Stimulated activated CD4-positive, alpha-beta T cell treated with anti-CD3 and anti-CD28 coated beads, Interleukin-1b, Interleukin-23, amount 100 ng/mL, for 24 hours (primary cell): Measurements from ENCODE around the gene POTEI.
"Not testable (repeated sequence)": the region's sequence is repeated elsewhere in the genome, so short reads cannot be mapped to it uniquely, and the experiment has no call there.

Experiments used
- DNase-seq, 4 experiments: peaks; one replicate each; pipeline ENCODE4 v3.0.0-alpha.2; 2020; ENCODE audit warnings: low read depth in 4 of 4, low spot score in 1 of 4

The POTEI gene

GRCh38 chr2:130491073-130491472 lies 18.1 kb downstream of the POTEI start:
- not testable (repeated sequence) for DNase-seq

- DNase-seq = not testable (repeated sequence)
Observed at GRCh38 chr2:130455413-130455812, 53.7 kb downstream of the POTEI start.

DNA sequence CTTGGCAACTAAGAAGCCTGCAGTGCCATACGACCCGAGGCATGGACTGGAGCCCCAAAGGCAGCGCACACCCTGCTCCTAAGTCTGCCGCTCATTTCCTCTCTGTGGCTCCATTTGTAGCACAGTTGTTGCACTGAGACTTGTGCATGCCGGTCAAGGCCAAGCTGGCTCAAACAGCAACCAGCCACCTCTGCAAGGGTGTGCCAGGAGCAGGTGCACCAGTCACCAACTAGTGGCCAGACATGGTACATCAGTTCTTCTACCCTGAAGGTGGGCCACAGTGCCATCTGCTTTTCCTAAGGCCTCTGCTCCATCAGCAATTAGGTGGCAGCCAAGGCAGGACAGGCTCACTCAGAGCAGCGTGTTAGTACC lies 54.4 kb downstream of the POTEI start:
- DNase-seq = not testable (repeated sequence)

DNA sequence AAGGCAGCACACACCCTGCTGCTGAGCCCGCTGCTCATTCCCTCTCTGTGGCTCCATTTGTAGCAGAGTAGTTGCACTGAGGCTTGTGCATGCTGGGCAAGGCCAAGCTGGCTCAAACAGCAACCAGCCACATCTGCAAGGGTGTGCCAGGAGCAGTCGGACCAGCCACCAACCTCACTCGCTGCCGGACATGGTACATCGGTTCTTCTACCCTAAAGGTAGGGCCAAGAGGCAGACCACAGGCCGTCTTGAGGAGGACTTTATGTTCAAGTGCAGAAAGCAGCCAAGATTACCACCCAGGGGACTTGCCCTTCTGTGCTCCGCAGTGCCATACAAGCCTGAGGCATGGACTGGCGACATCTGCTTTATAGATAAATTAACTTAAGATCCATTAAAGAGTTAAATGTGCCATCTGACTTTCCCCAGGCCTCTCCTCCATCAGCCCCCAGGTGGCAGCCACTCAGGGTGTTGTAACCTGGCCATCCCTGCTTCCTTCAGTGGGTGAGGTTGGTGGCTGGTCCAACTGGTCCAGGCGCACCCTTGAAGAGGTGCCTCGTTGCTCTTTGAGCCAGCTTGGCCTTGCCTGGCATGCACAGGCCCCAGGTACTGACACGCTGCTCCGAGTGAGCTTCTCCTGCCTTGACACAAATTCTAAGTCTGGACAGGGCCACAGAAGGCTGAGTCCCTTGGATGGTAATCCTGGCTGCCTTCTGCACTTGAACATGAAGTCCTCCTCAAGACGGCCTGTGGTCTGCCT lies 55.0 kb downstream of the POTEI start:
- DNase-seq = not testable (repeated sequence)

DNA sequence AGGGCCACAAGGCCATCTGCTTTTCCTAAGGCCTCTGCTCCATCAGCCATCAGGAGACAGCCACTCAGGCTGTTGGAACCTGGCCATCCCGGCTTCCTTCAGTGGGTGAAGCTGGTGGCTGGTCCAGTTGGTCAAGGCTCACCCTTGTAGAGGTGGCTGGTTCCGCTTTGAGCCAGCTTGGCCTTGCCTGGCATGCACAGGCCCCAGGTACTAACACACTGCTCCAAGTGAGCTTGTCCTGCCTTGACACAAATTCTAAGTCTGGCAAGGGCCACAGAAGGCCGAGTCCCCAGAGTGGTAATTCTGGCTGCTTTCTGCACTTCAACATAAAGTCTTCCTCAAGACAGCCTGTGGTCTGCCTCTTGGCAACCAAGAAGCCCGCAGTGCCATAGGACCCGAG lies 56.2 kb downstream of the POTEI start:
- not testable (repeated sequence) for DNase-seq

DNA sequence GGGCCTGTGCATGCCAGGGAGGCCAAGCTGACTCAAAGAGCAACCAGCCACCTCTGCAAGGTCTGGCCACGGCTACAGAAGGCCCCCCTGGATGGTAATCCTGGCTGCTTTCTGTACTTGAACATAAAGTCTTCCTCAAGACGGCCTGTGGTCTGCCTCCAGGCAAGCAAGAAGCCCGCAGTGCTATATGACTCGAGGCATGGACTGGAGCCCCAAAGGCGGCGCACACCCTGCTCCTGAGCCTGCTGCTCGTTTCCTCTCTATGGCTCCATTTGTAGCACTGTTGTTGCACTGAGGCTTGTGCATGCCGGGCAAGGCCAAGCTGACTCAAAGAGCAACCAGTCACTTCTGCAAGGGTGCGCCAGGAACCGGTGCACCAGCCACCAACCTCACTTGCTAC lies 57.3 kb downstream of the POTEI start:
- DNase-seq = not testable (repeated sequence)

DNA sequence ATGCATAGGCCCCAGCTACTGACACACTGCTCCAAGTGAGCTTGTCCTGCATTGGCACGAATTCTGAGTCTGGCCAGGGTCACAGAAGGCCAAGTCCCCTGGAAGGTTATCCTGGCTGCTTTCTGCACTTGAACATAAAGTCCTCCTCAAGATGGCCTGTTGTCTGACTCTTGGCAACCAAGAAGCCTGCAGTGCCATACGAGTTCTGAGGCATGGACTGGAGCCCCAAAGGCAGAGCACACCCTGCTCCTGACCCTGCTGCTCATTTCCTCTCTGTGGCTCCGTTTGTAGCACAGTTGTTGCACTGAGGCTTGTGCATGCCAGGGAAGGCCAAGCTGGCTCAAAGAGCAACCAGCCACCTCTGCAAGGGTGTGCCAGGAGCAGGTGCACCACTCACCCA lies 57.9 kb downstream of the POTEI start:
- DNase-seq = not testable (repeated sequence)

GRCh38 chr2:130450366-130450765 lies 58.8 kb downstream of the POTEI start:
- DNase-seq = not testable (repeated sequence)

DNA sequence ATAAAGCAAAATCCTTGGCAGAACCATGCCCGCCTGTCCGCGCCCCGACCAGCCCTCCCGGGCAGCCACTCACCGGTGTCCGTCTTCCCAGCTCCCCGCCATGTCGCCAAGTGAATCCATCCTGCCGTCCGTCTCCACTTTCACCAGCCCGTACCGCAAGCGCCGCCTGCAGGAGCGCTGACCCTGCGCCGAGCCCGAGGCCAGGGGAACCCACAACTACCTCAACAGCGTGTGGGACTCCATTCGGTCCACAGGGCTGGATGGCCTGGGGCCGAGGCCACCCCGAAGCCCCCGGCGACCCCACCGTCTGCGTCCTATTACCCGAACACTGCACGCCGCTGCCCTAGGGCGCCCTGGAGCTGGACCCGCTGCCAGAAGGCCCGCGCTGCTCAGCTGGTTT lies 81.5 kb downstream of the POTEI start:
- not testable (repeated sequence) for DNase-seq

GRCh38 chr2:130418845-130419244 lies 90.3 kb downstream of the POTEI start:
- not testable (repeated sequence) for DNase-seq

DNA sequence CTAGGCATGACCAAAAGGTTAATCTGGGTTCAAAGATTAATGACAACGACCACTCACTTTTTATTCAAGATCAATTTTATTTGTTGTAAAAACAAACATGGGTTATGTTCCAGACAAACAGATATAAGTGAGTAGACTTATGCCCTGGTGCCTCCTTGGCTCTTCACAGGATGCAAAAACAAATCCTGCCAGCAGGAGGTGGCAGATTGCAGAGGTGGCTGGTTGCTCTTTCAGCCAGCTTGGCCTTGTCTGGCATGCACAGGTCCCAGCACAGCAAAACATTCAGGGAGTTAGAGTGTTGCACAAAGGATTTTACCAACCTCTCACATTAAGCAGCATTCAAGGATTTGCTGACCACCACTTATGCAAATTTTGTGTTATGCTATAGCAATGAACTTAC lies 92.4 kb downstream of the POTEI start:
- DNase-seq = not testable (repeated sequence)
